AG04450 (cell line): Measurements from ENCODE around the gene RNGTT. TPM values are rescaled to one million over a fixed set of nuclear protein-coding genes. Genes with fewer than 3 reads are reported as not detected.

Experiments
- CTCF ChIA-PET: fragments of 300-600, 350-600 bp; formaldehyde crosslinking; extraction: SDS; loops from one replicate; lab custom pipeline; 2022; ENCODE audit warnings: antibody characterized with exemption, inconsistent platforms; lab: Charles Lee
- POLR2A ChIA-PET: fragments of 350-600 bp; formaldehyde crosslinking; extraction: SDS; loops from one replicate; lab custom pipeline; 2021; ENCODE audit warnings: antibody characterized with exemption, inconsistent platforms; lab: Yijun Ruan, JAX
- DNase-seq: peaks from one replicate; pipeline ENCODE4 v3.0.0-alpha.2; 2011; ENCODE audit warnings: low read depth, low spot score
- H3K27ac ChIP-seq: one replicate; pipeline ENCODE4 v1.5.1; 2012; ENCODE audit warnings: low read depth, low read length, control low read depth
- H3K27me3 ChIP-seq: one replicate; pipeline ENCODE4 v1.6.0; 2012; ENCODE audit warnings: low read length; ENCODE audit not compliant: control insufficient read depth, insufficient read depth
- H3K4me3 ChIP-seq: 2 replicates; pipeline ENCODE4 v1.5.1; 2011; ENCODE audit warnings: mild to moderate bottlenecking, low read depth, low read length, control low read depth
- H3K9me3 ChIP-seq: 2 replicates; pipeline ENCODE4 v1.5.1; 2012; ENCODE audit warnings: low read length; ENCODE audit not compliant: control insufficient read depth, insufficient read depth
- CTCF ChIP-seq: IDR thresholded peaks from 2 replicates; pipeline ENCODE4 v1.5.1; 2011; ENCODE audit warnings: low read depth, low read length, control low read depth, inconsistent platforms
- polyA plus RNA-seq: library from polyadenylated mRNA; depleted of rRNA; stranded (reverse); fragments of >200 nt; gene quantifications from 2 replicates; pipeline ENCODE4 v1.2.3, GENCODE V29; 2011

RNGTT gene
- polyA plus RNA-seq, 1 experiment: 11.2 TPM

- Histone ChIP-seq H3K27ac (no peak overlapping the region), H3K27me3 (peaks cover 3% of the 10 kb centered on the region), H3K9me3 (no peaks in the 10 kb centered on the region), H3K4me3 (no peak overlapping the region)
- TF ChIP-seq CTCF: no peak
- CTCF ChIA-PET: no interaction called here
- DNase-seq: no peak
- POLR2A ChIA-PET: no interaction called here
These were observed 358.1 kb downstream of the RNGTT start for GRCh38 chr6:88605271-88605670.

GRCh38 chr6:88599571-88599970 lies 363.8 kb downstream of the RNGTT start:
- Histone ChIP-seq H3K27me3 (peaks cover 3% of the 10 kb centered on the region), H3K27ac (no peak overlapping the region), H3K4me3 (no peak overlapping the region), H3K9me3 (no peaks in the 10 kb centered on the region)
- ChIA-PET CTCF (no interaction called here), POLR2A (no interaction called here)
- no peak for TF ChIP-seq CTCF
- no peak for DNase-seq

- H3K27ac ChIP-seq: no peak overlapping the region
- POLR2A ChIA-PET: no interaction called here
These were observed 366.6 kb downstream of the RNGTT start for GRCh38 chr6:88596801-88597200.

GRCh38 chr6:88588938-88589337 lies 374.5 kb downstream of the RNGTT start:
- H3K27ac ChIP-seq: no peak overlapping the region
- peaks cover 2% of the 10 kb centered on the region for H3K27me3 ChIP-seq
- no peak for TF ChIP-seq CTCF
- no peaks in the 10 kb centered on the region for H3K9me3 ChIP-seq
- CTCF ChIA-PET: no interaction called here
- POLR2A ChIA-PET: no interaction called here
- no peak overlapping the region for H3K4me3 ChIP-seq
- no peak for DNase-seq

More at GRCh38 chr6:88596801-88597200, 366.6 kb downstream of the RNGTT start:
- no peak overlapping the region for H3K4me3 ChIP-seq
- DNase-seq: no peak
- no peaks in the 10 kb centered on the region for H3K9me3 ChIP-seq
- CTCF ChIA-PET: no interaction called here
- TF ChIP-seq CTCF: no peak
- H3K27me3 ChIP-seq: peaks cover 3% of the 10 kb centered on the region

- H3K27me3 ChIP-seq: peaks cover 2% of the 10 kb centered on the region
- no peak for DNase-seq
- ChIA-PET CTCF (no interaction called here), POLR2A (no interaction called here)
- H3K9me3 ChIP-seq: no peaks in the 10 kb centered on the region
- H3K4me3 ChIP-seq: no peak overlapping the region
- H3K27ac ChIP-seq: no peak overlapping the region
- TF ChIP-seq CTCF: no peak
These were observed 376.3 kb downstream of the RNGTT start for GRCh38 chr6:88587150-88587520.
